ENCODE measurements around the gene ZFHX3.

Gene ZFHX3

GRCh38 chr16:72909196-72909595 is 138.7 kb downstream of the ZFHX3 start:
- DNase-seq (ENCODE audit: low read depth in 2 of 2), result no peak

DNA sequence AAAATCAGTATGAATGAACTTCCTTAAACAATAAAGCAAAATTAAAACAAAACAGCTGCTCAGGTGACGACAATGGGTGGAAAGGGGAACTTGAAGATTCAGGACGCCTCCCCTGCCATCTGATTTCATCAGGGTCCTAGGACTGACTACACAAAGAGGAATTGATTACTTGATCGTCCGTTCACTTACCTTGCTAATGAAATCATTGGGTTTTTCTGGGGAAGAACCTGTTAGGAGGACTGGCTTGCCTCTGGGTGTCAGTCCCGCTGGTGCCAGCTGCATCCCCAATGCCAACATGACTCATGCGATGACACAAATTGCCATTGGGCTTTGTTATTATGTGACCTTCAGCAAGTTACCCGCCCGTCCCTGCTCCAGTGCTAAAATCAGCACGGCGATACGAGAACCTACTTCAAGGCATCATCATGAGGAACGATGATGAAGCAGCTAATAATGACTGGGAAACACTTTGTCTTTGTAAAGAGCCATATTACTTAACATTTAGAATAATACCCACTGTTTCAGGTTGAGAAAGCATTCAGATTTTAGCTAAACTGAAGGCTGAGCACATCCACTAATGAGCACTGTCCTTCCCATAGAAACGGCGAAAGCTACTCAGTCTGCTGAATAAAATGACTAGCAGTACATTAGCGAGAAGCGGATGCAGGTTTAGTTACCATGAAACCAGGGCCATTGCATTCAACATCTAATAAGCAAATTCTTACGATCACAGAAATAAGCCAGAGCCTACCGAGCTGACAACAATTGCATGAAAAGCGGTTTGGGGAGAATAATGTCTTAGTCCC is 139.4 kb downstream of the ZFHX3 start:
- no peak for DNase-seq (ENCODE audit: low read depth in 2 of 2)

- no peak for DNase-seq (ENCODE audit: low read depth in 2 of 2)
Measured at GRCh38 chr16:72905581-72905980, 142.3 kb downstream of the ZFHX3 start.

- DNase-seq (ENCODE audit: low read depth in 2 of 2), result no peak
Measured at GRCh38 chr16:72903176-72903575, 144.8 kb downstream of the ZFHX3 start.

DNA sequence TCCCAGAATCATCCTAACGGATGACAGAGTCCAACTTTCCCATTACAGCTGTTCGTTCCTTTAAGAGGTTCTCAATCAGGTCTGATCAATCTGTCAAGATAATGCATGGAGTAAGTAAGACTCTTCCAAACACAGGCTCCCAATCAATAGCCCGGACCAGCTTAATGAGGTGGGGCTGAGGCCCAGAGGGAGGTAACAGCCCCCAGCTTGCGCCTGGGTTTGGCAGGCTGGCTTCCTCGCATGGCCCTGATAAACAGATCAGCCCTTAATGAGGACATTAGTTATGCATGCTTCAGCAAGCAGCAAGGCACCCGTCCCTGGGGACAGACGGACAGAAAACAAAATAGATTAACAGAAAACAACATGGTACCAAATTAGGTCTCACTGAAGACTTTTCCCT is 145.7 kb downstream of the ZFHX3 start:
- DNase-seq (ENCODE audit: low read depth in 2 of 2), result no peak

GRCh38 chr16:72901000-72901627 is 146.8 kb downstream of the ZFHX3 start:
- no peak for DNase-seq (ENCODE audit: low read depth in 2 of 2)

- no peak for DNase-seq (ENCODE audit: low read depth in 2 of 2)
Measured at GRCh38 chr16:72898216-72898825, 149.6 kb downstream of the ZFHX3 start.

- no peak for DNase-seq (ENCODE audit: low read depth in 2 of 2)
Measured at GRCh38 chr16:72897707-72898106, 150.2 kb downstream of the ZFHX3 start.

- no peak for DNase-seq (ENCODE audit: low read depth in 2 of 2)
Measured at GRCh38 chr16:72896485-72897118, 151.3 kb downstream of the ZFHX3 start.

- no peak for DNase-seq (ENCODE audit: low read depth in 2 of 2)
Measured at GRCh38 chr16:72895951-72896350, 152.0 kb downstream of the ZFHX3 start.

DNA sequence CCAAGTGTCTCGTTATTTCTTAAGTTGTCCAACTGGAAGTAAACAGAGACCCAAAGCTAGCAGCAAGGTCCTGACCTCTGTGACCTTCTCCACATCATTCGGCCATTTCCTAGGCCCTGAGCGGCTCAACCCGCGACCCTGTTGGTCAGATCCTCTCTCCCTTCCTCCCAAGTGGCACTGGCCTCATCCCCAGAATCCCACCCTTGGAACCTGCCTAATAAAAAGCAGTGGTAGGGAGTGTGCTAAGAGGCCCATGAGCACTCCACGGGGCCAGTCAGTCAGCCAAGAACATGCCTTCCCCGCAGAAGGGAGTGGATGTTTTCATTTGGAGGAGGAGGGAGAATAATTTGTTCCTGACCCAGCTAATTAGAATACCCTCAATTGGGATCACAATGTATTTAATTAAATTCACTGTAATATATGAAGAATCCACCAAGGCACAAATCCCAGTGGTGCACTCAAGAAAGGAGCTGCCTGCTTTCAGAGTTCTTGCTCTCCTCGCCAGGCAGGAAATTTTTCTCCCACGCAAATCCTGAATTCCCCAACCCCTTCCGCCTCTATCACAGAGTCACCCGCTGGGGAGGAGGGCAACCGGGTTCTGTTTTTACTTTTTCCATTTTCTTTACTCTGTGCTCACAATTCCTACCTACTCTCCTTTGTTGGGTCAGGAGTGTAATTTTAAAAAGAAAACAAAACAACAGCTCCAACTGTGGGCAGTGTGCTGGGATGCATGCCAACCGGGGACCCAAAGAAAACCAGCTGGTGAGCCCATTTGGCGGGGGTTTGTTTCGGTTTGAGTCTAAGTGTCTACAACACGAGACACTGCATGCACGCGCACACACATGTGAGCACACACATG is 153.4 kb downstream of the ZFHX3 start:
- DNase-seq (ENCODE audit: low read depth in 2 of 2), result no peak

- DNase-seq (ENCODE audit: low read depth in 2 of 2), result no peak
Measured at GRCh38 chr16:72891291-72892227, 156.4 kb downstream of the ZFHX3 start.

GRCh38 chr16:72890587-72890986 is 157.3 kb downstream of the ZFHX3 start:
- no peak for DNase-seq (ENCODE audit: low read depth in 2 of 2)

- DNase-seq (ENCODE audit: low read depth in 2 of 2), result no peak
Measured at GRCh38 chr16:72889616-72890582, 158.0 kb downstream of the ZFHX3 start.

DNA sequence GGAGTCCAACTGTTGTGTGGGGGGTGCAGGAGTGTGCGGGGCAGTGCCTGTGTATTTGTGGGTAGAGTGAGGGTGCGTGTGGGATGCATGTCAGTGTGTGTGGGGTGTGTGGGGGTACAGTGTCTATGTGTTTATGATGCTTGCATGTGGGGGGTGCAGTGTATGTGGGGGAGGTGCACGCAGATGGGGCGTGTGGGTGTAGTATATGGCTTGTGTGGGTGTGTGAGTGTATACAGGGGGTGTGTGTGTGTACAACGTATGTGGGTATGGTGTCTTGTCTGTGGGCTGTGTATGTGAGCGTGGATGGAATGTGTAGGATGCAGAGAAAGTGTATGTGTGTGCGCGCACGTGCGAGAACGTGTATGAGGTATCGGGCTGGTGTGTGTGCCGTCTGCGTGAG is 160.4 kb downstream of the ZFHX3 start:
- no peak for DNase-seq (ENCODE audit: low read depth in 2 of 2)

DNA sequence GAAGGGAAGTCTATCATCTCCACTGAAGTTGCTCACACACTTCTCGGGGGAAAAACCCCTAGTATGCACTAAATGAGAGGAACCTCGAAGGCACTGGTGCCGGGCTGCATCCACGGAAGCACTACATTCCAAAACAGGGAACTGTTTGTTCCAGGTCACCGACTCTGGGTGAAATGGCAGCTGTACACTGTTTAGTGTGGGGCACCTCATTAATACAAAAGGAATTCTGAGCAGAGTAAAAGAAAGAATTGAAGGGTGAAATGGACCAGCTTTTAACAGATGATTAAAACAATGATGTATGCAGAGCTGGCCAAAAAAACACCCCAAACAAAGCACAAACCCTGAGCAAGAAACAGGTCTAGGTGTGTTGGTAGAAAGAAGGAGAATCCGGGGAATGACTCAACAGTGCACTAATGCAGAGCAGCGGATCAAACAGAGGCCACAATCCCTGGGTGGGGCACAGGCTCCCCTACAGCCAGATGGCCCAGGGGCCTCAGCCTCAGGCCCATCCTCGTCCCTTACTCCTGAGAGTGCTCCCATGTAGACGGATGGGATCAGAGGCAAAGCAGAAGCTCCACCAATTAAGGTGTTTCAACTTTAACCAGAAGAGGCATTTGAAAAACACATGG is 161.5 kb downstream of the ZFHX3 start:
- DNase-seq (ENCODE audit: low read depth in 2 of 2), result no peak

- DNase-seq (ENCODE audit: low read depth in 2 of 2), result no peak
Measured at GRCh38 chr16:72884573-72884972, 163.4 kb downstream of the ZFHX3 start.

GRCh38 chr16:72884037-72884436 is 163.9 kb downstream of the ZFHX3 start:
- DNase-seq (ENCODE audit: low read depth in 2 of 2), result no peak

DNA sequence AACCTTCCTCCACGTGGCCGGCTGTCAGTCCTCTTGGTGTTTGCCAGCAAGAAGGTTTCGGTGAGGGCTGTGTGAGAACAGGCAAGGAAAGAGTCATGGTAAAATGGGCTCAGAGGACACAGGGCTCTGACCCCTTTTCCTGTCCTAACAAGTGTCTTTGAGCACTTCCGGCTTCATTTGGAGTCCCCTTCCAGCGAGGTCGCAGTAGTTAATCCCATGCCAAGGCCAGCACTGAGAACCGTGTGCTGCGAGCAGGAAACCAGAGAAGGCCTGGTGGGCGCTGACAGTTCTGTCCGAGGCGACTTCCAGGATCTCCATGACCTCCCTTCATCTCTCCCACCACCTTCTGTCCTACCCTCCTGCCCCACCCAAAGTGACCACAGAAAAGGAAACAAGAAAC is 168.1 kb downstream of the ZFHX3 start:
- DNase-seq (ENCODE audit: low read depth in 2 of 2), result no peak
